Measurements from ENCODE around the gene DHODH.
"Not testable (repeated sequence)": the region's sequence is repeated elsewhere in the genome, so short reads cannot be mapped to it uniquely, and the experiment has no call there.

DHODH gene

DNA sequence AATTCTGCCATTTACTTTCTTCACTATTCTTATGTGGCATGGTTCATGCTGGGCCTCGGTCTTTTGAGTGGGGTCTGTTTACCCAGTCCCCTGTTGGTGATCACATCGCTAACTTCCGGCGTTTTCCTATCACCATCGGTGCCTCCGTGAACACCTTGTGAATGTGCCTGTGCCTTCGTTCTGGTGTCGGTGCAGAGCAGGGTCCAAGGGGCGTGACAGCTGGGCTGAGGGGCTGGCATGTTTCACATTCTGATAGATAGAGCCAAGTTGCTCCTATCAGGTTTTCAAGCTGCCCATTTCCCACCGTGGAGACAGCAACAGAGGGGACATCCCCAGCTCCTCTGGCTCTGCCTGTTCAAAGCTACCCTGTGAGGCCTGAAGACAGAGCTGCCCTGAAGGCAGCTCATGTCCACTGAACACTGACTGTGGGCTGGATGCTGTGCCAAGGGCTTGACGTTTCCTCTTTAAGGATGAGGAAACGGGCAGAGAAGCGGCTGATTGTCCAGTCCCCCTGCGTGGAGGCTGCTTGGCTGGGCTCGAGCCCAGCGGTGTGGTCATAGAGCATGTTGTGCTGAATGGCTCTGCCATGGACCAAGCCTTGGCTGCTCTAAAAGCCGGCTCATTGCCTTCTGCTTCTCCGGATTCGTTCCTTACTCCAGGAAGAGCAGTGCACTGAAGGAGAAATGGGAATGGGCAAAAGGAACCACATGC is 17.0 kb downstream of the DHODH start:
- CTCF ChIA-PET, result no interaction called here
- no peak overlapping the region for H3K4me3 Mint-ChIP-seq

GRCh38 chr16:72027669-72028378 is 19.3 kb downstream of the DHODH start:
- DNase-seq, result no peak
- Mint-ChIP-seq H3K27me3 (no peaks in the 10 kb centered on the region), H3K27ac (no peak overlapping the region), H3K36me3 (peaks cover 16% of the 10 kb centered on the region), H3K4me3 (no peak overlapping the region), H3K9me3 (no peaks in the 10 kb centered on the region), H3K4me1 (no peaks in the 10 kb centered on the region)
- CTCF ChIA-PET, result no interaction called here

More for the DNA sequence above, 17.0 kb downstream of the DHODH start:
- H3K9me3 Mint-ChIP-seq, result no peaks in the 10 kb centered on the region
- no peak overlapping the region for H3K27ac Mint-ChIP-seq
- peaks cover 21% of the 10 kb centered on the region for H3K36me3 Mint-ChIP-seq
- H3K4me1 Mint-ChIP-seq, result no peaks in the 10 kb centered on the region
- no peaks in the 10 kb centered on the region for H3K27me3 Mint-ChIP-seq
- DNase-seq, result no peak

- no peak for DNase-seq
- H3K27ac Mint-ChIP-seq, result no peak overlapping the region
These were observed 21.2 kb downstream of the DHODH start for GRCh38 chr16:72029567-72030271.

DNA sequence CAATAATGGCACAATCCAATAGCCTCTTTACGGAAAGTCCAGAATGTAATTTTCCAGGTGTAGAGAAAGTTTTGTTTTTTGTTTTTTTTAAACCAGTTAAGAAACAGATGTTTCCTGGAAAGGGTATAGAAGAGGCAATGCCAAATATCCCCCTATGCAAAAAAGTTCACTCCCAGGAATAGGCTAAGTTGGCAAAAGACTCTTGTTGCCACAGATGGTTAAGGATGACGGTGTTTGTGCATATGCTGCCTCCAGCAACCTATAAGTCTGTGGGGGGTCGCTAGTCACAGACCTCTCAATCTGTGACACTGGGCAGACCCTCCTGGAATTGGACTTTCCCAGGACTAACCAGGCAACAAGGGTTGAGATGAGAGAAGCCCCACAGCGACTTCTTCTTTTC is 24.9 kb downstream of the DHODH start:
- H3K36me3 Mint-ChIP-seq, result no peaks in the 10 kb centered on the region
- no peaks in the 10 kb centered on the region for H3K9me3 Mint-ChIP-seq
- no peak overlapping the region for H3K27ac Mint-ChIP-seq
- no peak for DNase-seq
- no peaks in the 10 kb centered on the region for H3K27me3 Mint-ChIP-seq
- CTCF ChIA-PET, result no interaction called here
- H3K4me3 Mint-ChIP-seq, result no peak overlapping the region
- no peaks in the 10 kb centered on the region for H3K4me1 Mint-ChIP-seq

More at GRCh38 chr16:72029567-72030271, 21.2 kb downstream of the DHODH start:
- Mint-ChIP-seq H3K36me3 (peaks cover 5% of the 10 kb centered on the region), H3K4me3 (no peak overlapping the region), H3K27me3 (no peaks in the 10 kb centered on the region), H3K9me3 (no peaks in the 10 kb centered on the region), H3K4me1 (no peaks in the 10 kb centered on the region)
- CTCF ChIA-PET, result no interaction called here

DNA sequence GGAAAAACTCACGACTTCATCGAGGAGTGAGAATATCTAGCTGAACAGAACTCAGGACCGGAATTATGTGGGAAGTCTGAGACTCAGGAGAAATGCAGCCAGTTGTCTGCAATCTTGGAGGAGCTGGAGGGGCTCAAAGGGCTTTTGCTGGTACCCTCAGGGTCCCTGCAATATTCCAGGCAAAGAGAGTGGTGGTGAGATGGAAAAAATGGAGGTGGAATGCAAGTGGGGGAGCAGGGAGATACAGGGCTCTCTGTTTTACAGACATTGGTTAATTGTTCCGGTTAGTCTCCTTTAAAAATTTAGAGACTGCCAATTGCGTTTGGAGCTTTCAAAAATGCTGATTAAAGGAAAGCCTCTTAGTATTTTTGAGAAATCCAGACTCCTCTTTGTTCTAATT is 27.6 kb downstream of the DHODH start:
- DNase-seq, result no peak
- H3K27ac Mint-ChIP-seq, result no peak overlapping the region
- H3K4me1 Mint-ChIP-seq, result no peaks in the 10 kb centered on the region
- H3K27me3 Mint-ChIP-seq, result no peaks in the 10 kb centered on the region
- H3K36me3 Mint-ChIP-seq, result no peaks in the 10 kb centered on the region
- CTCF ChIA-PET, result no interaction called here
- no peak overlapping the region for H3K4me3 Mint-ChIP-seq
- H3K9me3 Mint-ChIP-seq, result no peaks in the 10 kb centered on the region

DNA sequence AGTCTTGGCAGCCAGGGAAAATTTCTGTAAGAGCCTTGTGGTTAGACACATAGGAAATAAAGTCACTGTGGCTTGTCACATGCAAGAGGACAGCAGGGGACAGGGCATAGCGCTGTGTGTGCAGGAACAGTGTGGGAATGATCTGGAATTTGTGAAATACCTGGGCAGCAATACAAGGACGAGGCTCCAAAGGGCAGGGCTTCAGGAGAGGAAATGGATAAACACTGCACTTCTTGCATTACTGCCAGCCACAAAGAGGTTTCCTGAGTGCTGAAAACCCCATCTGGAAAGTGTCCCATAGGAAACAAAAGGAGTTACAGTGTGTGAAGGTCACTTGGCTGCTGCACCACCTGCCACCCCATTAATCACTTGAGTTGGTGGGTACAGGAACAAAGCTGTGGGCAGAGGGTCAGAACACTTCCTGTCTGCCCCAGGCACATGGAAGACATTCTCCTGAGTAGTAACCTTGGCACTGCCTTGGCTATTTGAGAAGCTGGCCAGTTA is 33.7 kb downstream of the DHODH start:
- Mint-ChIP-seq H3K36me3 (no peaks in the 10 kb centered on the region), H3K4me3 (no peak overlapping the region), H3K27me3 (no peaks in the 10 kb centered on the region), H3K27ac (no peak overlapping the region), H3K4me1 (no peaks in the 10 kb centered on the region), H3K9me3 (no peaks in the 10 kb centered on the region)
- no peak for DNase-seq
- CTCF ChIA-PET, result no interaction called here

GRCh38 chr16:72043058-72043457 is 34.5 kb downstream of the DHODH start:
- no peaks in the 10 kb centered on the region for H3K36me3 Mint-ChIP-seq
- no peak for DNase-seq
- peaks cover 3% of the 10 kb centered on the region for H3K9me3 Mint-ChIP-seq
- H3K4me3 Mint-ChIP-seq, result no peak overlapping the region
- no peak overlapping the region for H3K27ac Mint-ChIP-seq
- H3K27me3 Mint-ChIP-seq, result no peaks in the 10 kb centered on the region
- CTCF ChIA-PET, result no interaction called here
- H3K4me1 Mint-ChIP-seq, result no peaks in the 10 kb centered on the region

DNA sequence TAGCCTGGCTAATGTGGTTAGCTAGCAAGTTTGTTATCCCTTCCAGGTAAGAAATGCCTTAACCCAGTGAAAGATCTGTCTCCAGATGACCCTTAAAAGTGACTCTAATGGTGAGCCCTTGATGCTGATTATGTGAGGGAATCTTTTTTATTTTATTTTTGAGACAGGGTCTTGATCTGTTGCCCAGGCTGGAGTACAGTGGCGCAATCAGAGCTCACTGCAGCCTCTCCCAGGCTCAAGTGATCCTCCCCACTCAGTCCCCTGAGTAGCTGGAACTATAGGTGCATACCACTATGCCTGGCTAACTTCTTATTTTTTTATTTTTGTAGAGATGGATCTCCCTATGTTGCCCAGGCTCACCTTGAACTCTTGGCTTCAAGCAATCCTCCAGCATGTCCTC is 35.0 kb downstream of the DHODH start:
- DNase-seq, result no peak
- Mint-ChIP-seq H3K4me1 (no peaks in the 10 kb centered on the region), H3K27me3 (no peaks in the 10 kb centered on the region), H3K9me3 (peaks cover 3% of the 10 kb centered on the region), H3K36me3 (no peaks in the 10 kb centered on the region), H3K4me3 (no peak overlapping the region), H3K27ac (no peak overlapping the region)
- CTCF ChIA-PET, result no interaction called here

DNA sequence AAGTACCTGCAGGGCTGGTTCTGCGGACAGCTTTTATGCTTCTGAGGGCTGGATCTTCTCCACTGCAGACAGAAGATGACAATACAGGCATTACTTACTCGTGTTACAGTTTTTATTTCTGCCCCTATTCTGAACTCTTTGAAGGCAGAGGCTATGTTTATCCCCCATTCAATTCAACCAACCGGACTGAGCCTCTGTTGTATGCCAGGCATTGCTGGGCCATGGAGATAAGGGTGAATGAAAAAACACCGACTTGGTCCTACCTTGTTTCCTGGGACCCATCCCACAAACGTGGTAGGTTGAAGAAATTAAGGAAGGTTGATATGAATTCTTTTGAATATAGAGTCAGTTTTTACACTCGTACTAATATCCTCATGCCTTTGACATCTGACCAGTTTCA is 35.8 kb downstream of the DHODH start:
- peaks cover 8% of the 10 kb centered on the region for H3K9me3 Mint-ChIP-seq
- H3K27ac Mint-ChIP-seq, result no peak overlapping the region
- CTCF ChIA-PET, result no interaction called here
- peaks cover 2% of the 10 kb centered on the region for H3K36me3 Mint-ChIP-seq
- H3K4me3 Mint-ChIP-seq, result no peak overlapping the region
- no peak for DNase-seq
- no peaks in the 10 kb centered on the region for H3K27me3 Mint-ChIP-seq
- H3K4me1 Mint-ChIP-seq, result no peaks in the 10 kb centered on the region

DNA sequence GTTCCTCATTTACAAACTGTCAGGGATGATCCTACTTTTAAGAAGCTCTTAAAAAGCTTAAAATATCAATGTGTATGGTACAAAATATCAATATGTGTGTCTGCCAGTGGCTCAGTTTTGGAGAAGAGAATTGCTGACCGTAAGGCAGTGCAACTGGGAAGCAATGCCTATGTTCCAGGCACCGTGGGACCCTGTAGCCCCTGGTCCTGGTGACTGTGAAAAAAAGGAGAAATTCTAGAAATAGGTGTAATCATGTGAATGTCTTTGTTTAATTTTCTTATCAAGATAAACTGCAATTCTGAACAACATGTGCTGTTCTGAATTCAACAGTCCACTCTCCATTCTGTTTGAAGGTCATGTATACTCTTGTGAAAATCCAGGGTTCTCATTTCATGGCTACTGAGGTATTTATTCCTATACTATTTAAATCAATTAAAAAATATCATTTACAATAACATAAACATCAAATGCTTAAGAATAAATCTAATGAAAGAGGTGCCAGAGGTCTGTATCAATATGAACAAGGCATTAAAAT is 36.3 kb downstream of the DHODH start:
- Mint-ChIP-seq H3K27me3 (no peaks in the 10 kb centered on the region), H3K4me3 (no peak overlapping the region), H3K9me3 (peaks cover 12% of the 10 kb centered on the region), H3K27ac (no peak overlapping the region), H3K4me1 (no peaks in the 10 kb centered on the region), H3K36me3 (peaks cover 2% of the 10 kb centered on the region)
- no peak for DNase-seq
- CTCF ChIA-PET, result no interaction called here

GRCh38 chr16:72049110-72049509 is 40.6 kb downstream of the DHODH start:
- Mint-ChIP-seq H3K9me3 (peaks cover 14% of the 10 kb centered on the region), H3K27me3 (no peaks in the 10 kb centered on the region), H3K36me3 (peaks cover 2% of the 10 kb centered on the region), H3K27ac (no peak overlapping the region), H3K4me1 (no peaks in the 10 kb centered on the region), H3K4me3 (no peak overlapping the region)
- no peak for DNase-seq
- CTCF ChIA-PET, result no interaction called here

GRCh38 chr16:72050769-72051464 is 42.4 kb downstream of the DHODH start:
- H3K27ac Mint-ChIP-seq, result no peak overlapping the region
- peaks cover 14% of the 10 kb centered on the region for H3K9me3 Mint-ChIP-seq
- H3K36me3 Mint-ChIP-seq, result peaks cover 2% of the 10 kb centered on the region
- CTCF ChIA-PET, result interaction anchor here (1.2 kb wide), 1 partner anchor 16 kb away, joined by 3 read pairs; no protein-coding TSS in a partner anchor
- no peak for DNase-seq
- H3K4me3 Mint-ChIP-seq, result no peak overlapping the region
- no peaks in the 10 kb centered on the region for H3K4me1 Mint-ChIP-seq
- no peaks in the 10 kb centered on the region for H3K27me3 Mint-ChIP-seq

GRCh38 chr16:72051818-72052217 is 43.3 kb downstream of the DHODH start:
- peaks cover 14% of the 10 kb centered on the region for H3K9me3 Mint-ChIP-seq
- H3K4me3 Mint-ChIP-seq, result no peak overlapping the region
- H3K4me1 Mint-ChIP-seq, result no peaks in the 10 kb centered on the region
- CTCF ChIA-PET, result no interaction called here
- H3K27ac Mint-ChIP-seq, result no peak overlapping the region
- no peaks in the 10 kb centered on the region for H3K27me3 Mint-ChIP-seq
- H3K36me3 Mint-ChIP-seq, result peaks cover 2% of the 10 kb centered on the region
- no peak for DNase-seq

GRCh38 chr16:72054254-72054847 is 45.8 kb downstream of the DHODH start, which contains the start of gene HP:
Gene HP (plus strand): TSS chr16:72054505. CDS start chr16:72054653, 148 bp downstream.
- not testable (repeated sequence) for H3K27ac Mint-ChIP-seq, DNase-seq, H3K9me3 Mint-ChIP-seq, H3K4me1 Mint-ChIP-seq, H3K4me3 Mint-ChIP-seq, H3K27me3 Mint-ChIP-seq, H3K36me3 Mint-ChIP-seq
- CTCF ChIA-PET, result interaction anchor here (1.1 kb wide), 1 partner anchor 9 kb away, joined by 4 read pairs; the partner anchor contains the start of gene HPR
